AG04450 (cell line): ENCODE measurements around the gene SH3GL3. TPM values are rescaled to one million over a fixed set of nuclear protein-coding genes. Genes with fewer than 3 reads are reported as not detected.

Experiments
- CTCF ChIA-PET: fragments of 300-600, 350-600 bp; formaldehyde crosslinking; extraction: SDS; loops from one replicate; lab custom pipeline; 2022; ENCODE audit warnings: antibody characterized with exemption, inconsistent platforms; lab: Charles Lee
- POLR2A ChIA-PET: fragments of 350-600 bp; formaldehyde crosslinking; extraction: SDS; loops from one replicate; lab custom pipeline; 2021; ENCODE audit warnings: antibody characterized with exemption, inconsistent platforms; lab: Yijun Ruan, JAX
- DNase-seq: peaks from one replicate; pipeline ENCODE4 v3.0.0-alpha.2; 2011; ENCODE audit warnings: low read depth, low spot score
- H3K27ac ChIP-seq: one replicate; pipeline ENCODE4 v1.5.1; 2012; ENCODE audit warnings: low read depth, low read length, control low read depth
- H3K27me3 ChIP-seq: one replicate; pipeline ENCODE4 v1.6.0; 2012; ENCODE audit warnings: low read length; ENCODE audit not compliant: control insufficient read depth, insufficient read depth
- H3K4me3 ChIP-seq: 2 replicates; pipeline ENCODE4 v1.5.1; 2011; ENCODE audit warnings: mild to moderate bottlenecking, low read depth, low read length, control low read depth
- H3K9me3 ChIP-seq: 2 replicates; pipeline ENCODE4 v1.5.1; 2012; ENCODE audit warnings: low read length; ENCODE audit not compliant: control insufficient read depth, insufficient read depth
- polyA plus RNA-seq: library from polyadenylated mRNA; depleted of rRNA; stranded (reverse); fragments of >200 nt; gene quantifications from 2 replicates; pipeline ENCODE4 v1.2.3, GENCODE V29; 2011
- TF ChIP-seq, protein P1 (sequence below): IDR thresholded peaks from 2 replicates; pipeline ENCODE4 v1.5.1; 2011; ENCODE audit warnings: low read depth, low read length, control low read depth, inconsistent platforms

SH3GL3 gene
- polyA plus RNA-seq, 1 experiment, result not detected

DNA sequence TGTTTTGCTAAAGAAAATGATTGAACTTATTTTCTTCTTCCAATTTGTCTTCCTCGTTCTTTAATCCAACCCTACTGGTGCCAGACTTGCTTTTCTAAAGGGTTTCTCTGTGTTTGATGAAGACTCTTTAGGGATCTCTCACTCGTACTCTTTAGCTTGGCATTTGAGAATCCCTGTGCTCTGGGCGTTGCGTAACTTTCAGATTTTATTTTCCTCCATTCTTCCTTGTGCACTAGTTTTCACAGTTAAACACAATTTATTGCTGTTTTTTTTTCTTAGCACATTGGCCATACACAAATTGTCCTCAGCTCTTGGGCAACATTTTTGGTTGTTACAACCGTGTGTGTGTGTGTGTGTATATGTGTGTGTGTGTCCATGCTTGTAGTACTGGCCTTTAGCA lies 111.0 kb downstream of the SH3GL3 start:
- POLR2A ChIA-PET, result no interaction called here
- no peak for DNase-seq
- Histone ChIP-seq H3K4me3 (no peak overlapping the region), H3K27ac (no peak overlapping the region), H3K9me3 (no peaks in the 10 kb centered on the region), H3K27me3 (no peaks in the 10 kb centered on the region)
- CTCF ChIA-PET, result interaction anchor here (1.1 to 8.5 kb wide), 7 partner anchors 9 to 311 kb away, joined by 3 to 176 read pairs (median 6); partner anchors contain the start of gene SH3GL3
- TF ChIP-seq, protein P1, sequence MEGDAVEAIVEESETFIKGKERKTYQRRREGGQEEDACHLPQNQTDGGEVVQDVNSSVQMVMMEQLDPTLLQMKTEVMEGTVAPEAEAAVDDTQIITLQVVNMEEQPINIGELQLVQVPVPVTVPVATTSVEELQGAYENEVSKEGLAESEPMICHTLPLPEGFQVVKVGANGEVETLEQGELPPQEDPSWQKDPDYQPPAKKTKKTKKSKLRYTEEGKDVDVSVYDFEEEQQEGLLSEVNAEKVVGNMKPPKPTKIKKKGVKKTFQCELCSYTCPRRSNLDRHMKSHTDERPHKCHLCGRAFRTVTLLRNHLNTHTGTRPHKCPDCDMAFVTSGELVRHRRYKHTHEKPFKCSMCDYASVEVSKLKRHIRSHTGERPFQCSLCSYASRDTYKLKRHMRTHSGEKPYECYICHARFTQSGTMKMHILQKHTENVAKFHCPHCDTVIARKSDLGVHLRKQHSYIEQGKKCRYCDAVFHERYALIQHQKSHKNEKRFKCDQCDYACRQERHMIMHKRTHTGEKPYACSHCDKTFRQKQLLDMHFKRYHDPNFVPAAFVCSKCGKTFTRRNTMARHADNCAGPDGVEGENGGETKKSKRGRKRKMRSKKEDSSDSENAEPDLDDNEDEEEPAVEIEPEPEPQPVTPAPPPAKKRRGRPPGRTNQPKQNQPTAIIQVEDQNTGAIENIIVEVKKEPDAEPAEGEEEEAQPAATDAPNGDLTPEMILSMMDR, result no peak

DNA sequence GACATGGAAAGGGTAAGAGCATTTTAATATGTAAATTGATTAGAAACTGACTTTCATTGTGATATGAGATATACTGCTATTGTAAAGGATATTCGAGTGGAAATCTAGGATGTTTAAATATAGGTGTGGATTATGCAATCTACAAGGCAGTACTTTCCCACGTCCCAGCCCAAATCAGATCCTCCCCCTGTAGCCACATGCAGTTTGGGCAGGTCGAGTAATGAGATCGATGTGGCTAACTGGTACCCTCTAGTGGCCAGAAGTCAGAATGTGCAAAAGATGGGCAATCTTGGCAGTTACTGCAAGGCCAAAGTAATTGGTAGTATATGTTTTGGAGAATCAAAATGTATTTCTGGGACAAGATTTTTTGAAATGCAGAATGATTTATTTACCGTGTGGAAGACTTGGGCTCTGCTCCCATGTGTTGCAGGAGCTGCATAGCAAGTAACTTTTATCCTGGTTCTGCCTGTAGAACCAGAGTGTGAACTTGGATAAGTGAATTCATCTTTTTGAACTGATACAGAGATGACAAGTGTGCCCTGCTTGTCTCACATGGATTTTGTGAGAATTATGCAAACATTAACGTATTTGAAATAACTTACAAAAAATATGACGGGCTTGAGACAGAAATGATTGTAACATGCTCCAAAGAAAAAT lies 112.3 kb downstream of the SH3GL3 start:
- Histone ChIP-seq H3K9me3 (no peaks in the 10 kb centered on the region), H3K27me3 (no peaks in the 10 kb centered on the region), H3K27ac (no peak overlapping the region), H3K4me3 (no peak overlapping the region)
- peak; percentile 30 for DNase-seq
- TF ChIP-seq, protein P1, result peak; percentile 91
- CTCF ChIA-PET, result interaction anchor here (0.6 to 8.5 kb wide), 15 partner anchors 8 to 475 kb away, joined by 3 to 176 read pairs (median 6); partner anchors contain the start of gene SH3GL3
- POLR2A ChIA-PET, result no interaction called here

DNA sequence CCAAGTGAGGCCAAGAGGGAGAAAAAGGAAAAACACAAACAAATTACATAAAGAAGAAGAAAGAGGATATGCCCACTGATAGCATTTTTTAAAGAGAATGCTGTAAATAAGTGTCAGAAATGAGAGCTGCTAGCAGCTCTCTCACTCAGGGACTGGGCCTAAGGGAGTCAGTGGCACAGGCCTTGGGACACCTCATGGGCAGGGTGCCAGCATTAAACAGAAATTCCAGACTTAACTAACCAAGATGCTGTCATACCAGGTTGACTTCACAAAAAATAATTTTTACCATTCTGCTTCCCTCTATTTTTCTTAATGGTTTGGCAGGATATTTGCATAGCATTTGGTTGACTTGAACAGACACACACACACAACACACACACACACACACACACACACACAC lies 114.5 kb downstream of the SH3GL3 start:
- POLR2A ChIA-PET, result no interaction called here
- Histone ChIP-seq H3K27ac (no peak overlapping the region), H3K9me3 (no peaks in the 10 kb centered on the region), H3K4me3 (no peak overlapping the region), H3K27me3 (no peaks in the 10 kb centered on the region)
- TF ChIP-seq, protein P1, result no peak
- CTCF ChIA-PET, result interaction anchor here (0.6 to 8.5 kb wide), 6 partner anchors 10 to 473 kb away, joined by 5 to 176 read pairs (median 23); no protein-coding TSS in a partner anchor
- DNase-seq, result no peak

DNA sequence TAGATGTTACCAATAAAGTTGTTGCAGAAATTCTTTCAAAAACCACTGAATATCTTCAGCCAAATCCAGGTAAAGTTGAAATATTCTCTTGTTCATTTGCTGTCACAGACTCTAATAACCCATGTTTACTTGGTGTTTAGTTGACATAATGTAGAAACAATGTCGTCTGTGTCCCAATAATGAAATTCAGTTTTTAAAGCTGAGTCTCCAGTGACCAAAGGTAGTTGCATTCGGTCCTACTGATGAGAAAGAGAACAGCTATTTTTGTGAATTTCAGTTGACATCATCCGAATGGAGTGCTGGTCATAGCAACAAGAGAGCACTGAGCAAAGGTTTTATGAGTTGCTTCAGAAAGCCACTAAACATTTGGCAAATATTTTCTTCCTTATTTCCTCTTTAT lies 118.0 kb downstream of the SH3GL3 start:
- DNase-seq, result no peak
- ChIA-PET POLR2A (no interaction called here), CTCF (interaction anchor here (0.6 to 2.7 kb wide), 22 partner anchors 12 to 1392 kb away, joined by 3 to 28 read pairs (median 4); no protein-coding TSS in a partner anchor)
- Histone ChIP-seq H3K9me3 (no peaks in the 10 kb centered on the region), H3K27ac (no peak overlapping the region), H3K4me3 (no peak overlapping the region), H3K27me3 (no peaks in the 10 kb centered on the region)
- TF ChIP-seq, protein P1, result no peak

DNA sequence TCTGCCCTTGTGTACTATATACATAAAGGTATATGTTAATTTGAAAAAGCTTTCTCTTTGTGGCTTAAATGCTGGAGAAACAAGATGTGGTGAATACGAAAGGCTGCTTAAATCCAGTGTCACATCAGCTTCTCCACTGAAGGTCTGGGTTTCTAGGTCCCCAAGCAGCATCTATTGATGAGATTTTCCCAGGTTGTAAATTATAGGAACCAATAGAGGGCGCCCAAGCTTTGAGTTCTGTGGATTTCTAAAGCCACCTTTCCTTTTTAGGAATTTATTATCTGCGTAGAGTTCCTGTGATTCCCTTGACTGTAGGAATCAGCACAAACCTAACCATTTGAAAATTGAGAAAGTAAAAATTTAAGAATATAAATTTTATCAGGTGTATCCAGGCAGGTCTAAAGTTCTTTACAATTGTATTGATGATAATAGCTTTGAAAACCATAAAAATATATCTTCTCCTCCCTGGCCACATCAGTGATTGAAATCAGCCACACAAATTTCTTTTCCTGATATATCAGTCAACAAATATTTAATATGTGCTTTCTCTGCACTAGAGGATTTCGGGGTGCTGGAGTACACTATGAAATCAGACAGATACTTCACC lies 118.5 kb downstream of the SH3GL3 start:
- H3K4me3 ChIP-seq, result no peak overlapping the region
- ChIA-PET POLR2A (no interaction called here), CTCF (interaction anchor here (0.6 to 2.7 kb wide), 24 partner anchors 11 to 1391 kb away, joined by 3 to 28 read pairs (median 4); no protein-coding TSS in a partner anchor)
- no peak for DNase-seq
- TF ChIP-seq, protein P1, result peak; percentile 73
- H3K27me3 ChIP-seq, result no peaks in the 10 kb centered on the region
- no peak overlapping the region for H3K27ac ChIP-seq
- no peaks in the 10 kb centered on the region for H3K9me3 ChIP-seq
